Keratinocyte (primary cell): Measurements from ENCODE around the gene MED12. TPM values are rescaled to one million over a fixed set of nuclear protein-coding genes. Genes with fewer than 3 reads are reported as not detected.

ENCODE experiments used
- DNase-seq: peaks from one replicate; pipeline ENCODE4 v3.0.0-alpha.2; 2011; ENCODE audit warnings: low read depth, missing footprints, low spot score
- FAIRE-seq: peaks from 2 replicates; lab custom pipeline; 2011; peaks lifted over from hg19 to GRCh38; lab: Jason Lieb, UNC
- H2AFZ ChIP-seq: 2 replicates; pipeline ENCODE4 v1.6.0; 2012; ENCODE audit warnings: low read length, control low read depth, inconsistent platforms; ENCODE audit not compliant: control insufficient read depth
- H3K27ac ChIP-seq: 2 replicates; pipeline ENCODE4 v1.5.1; 2011; ENCODE audit warnings: low read length; ENCODE audit not compliant: control insufficient read depth, insufficient read depth
- H3K27me3 ChIP-seq: 3 replicates; pipeline ENCODE4 v1.6.0; 2011; ENCODE audit warnings: low read length; ENCODE audit not compliant: control insufficient read depth, insufficient read depth; ENCODE audit errors: extremely low read depth
- H3K36me3 ChIP-seq, 2 experiments: 2 replicates in 1 of 2; 3 replicates in 1 of 2; pipeline ENCODE4 v1.5.1; 2011; ENCODE audit warnings: low read length in 2 of 2, mild to moderate bottlenecking in 1 of 2; ENCODE audit not compliant: control insufficient read depth in 2 of 2, insufficient read depth in 2 of 2; ENCODE audit errors: extremely low read depth in 1 of 2
- H3K4me1 ChIP-seq: 3 replicates; pipeline ENCODE4 v1.5.1; 2011; ENCODE audit warnings: low read length; ENCODE audit not compliant: control insufficient read depth, insufficient read depth; ENCODE audit errors: extremely low read depth
- H3K4me2 ChIP-seq: 3 replicates; pipeline ENCODE4 v1.6.0; 2011; ENCODE audit warnings: low read depth, low read length; ENCODE audit not compliant: control insufficient read depth, insufficient read depth; ENCODE audit errors: extremely low read depth
- H3K4me3 ChIP-seq, 3 experiments: fragments of 200-600 bp in 1 of 3; sonication (generic) in 1 of 3; 2 replicates in 2 of 3; 3 replicates in 1 of 3; pipeline ENCODE4 v1.5.1; 2011 to 2016; ENCODE audit warnings: low read length in 3 of 3, mild to moderate bottlenecking in 3 of 3, control low read depth in 2 of 3, inconsistent platforms in 1 of 3, low read depth in 1 of 3, mixed read lengths in 1 of 3, mixed run types in 1 of 3, moderate library complexity in 1 of 3; ENCODE audit not compliant: control insufficient read depth in 2 of 3, insufficient read depth in 2 of 3; ENCODE audit errors: extremely low read depth in 1 of 3
- H3K79me2 ChIP-seq: 2 replicates; pipeline ENCODE4 v1.6.0; 2012; ENCODE audit warnings: low read length; ENCODE audit not compliant: control insufficient read depth, insufficient read depth
- H3K9ac ChIP-seq: 3 replicates; pipeline ENCODE4 v1.6.0; 2011; ENCODE audit warnings: low read length; ENCODE audit not compliant: control insufficient read depth, insufficient read depth; ENCODE audit errors: extremely low read depth
- H3K9me1 ChIP-seq: 3 replicates; pipeline ENCODE4 v1.6.0; 2011; ENCODE audit warnings: low read length; ENCODE audit not compliant: control insufficient read depth, insufficient read depth; ENCODE audit errors: extremely low read depth
- H3K9me3 ChIP-seq: 2 replicates; pipeline ENCODE4 v1.5.1; 2012; ENCODE audit warnings: low read depth, low read length; ENCODE audit not compliant: control insufficient read depth
- H4K20me1 ChIP-seq: 3 replicates; pipeline ENCODE4 v1.6.0; 2011; ENCODE audit warnings: low read length; ENCODE audit not compliant: control insufficient read depth, insufficient read depth; ENCODE audit errors: extremely low read depth
- CTCF ChIP-seq, 3 experiments: IDR thresholded peaks in 1 of 3; conservative IDR thresholded peaks in 1 of 3; optimal IDR thresholded peaks in 1 of 3; 2 replicates in 2 of 3; 3 replicates in 1 of 3; pipeline versions ENCODE3 to v1.5.1; 2011; ENCODE audit warnings: low read length in 3 of 3, mild to moderate bottlenecking in 3 of 3, moderate library complexity in 2 of 3, control low read depth in 1 of 3, inconsistent platforms in 1 of 3; ENCODE audit not compliant: insufficient read depth in 2 of 3; ENCODE audit errors: extremely low read depth in 1 of 3
- EZH2 ChIP-seq: IDR thresholded peaks from one replicate; pipeline ENCODE4 v1.6.1; 2012; ENCODE audit warnings: inconsistent platforms, mild to moderate bottlenecking, low read length, moderate library complexity
- dilution Hi-C: fragments of 300-500 bp; cut with MboI; formaldehyde crosslinking; loops from one replicate; pipeline ENCODE4 v1.7.0; 2020; ENCODE audit warnings: low sequenced_read_pairs; ENCODE audit not compliant: extremely low pct_ligation_motif_present
- polyA plus RNA-seq, 5 experiments: library from polyadenylated mRNA; depleted of rRNA in 3 of 5; stranded (reverse) in 3 of 5; stranded (forward) in 1 of 5; unstranded in 1 of 5; fragments of >200 nt; gene quantifications; 1 replicate in 1 of 5; 2 replicates in 3 of 5; 3 replicates in 1 of 5; pipeline versions ENCODE4 v1.2.1 to v1.2.3, GENCODE V29; 2011 to 2012; ENCODE audit warnings: missing spikeins in 2 of 5, low read depth in 1 of 5, low replicate concordance in 1 of 5

Gene MED12
- polyA plus RNA-seq, 1 donor (not counting 4 experiments of a cell fraction or from before 2014, with no cell fraction given): 4.2 TPM

DNA sequence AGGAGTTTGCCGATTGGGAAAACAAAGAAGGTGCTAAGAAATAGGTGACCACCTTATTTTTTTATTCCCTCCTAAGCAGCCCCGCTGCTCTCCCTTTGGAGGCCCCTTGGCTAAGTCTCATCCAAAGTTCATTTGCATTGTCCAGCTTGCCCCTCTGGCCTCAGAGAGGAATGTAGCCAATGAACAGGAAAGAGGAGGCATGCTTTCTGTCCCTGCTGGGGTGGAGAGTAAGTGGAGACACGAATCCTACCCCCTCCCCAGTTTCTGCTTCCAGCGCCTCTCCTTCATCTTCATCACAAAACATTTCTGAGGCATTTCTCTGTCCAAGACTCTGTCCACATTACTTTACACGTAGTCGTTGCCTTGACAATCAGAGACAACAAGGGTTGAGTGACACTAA is 64.9 kb downstream of the MED12 start:
- DNase-seq (no peak), FAIRE-seq (no peak)
- no peak for TF ChIP-seq CTCF (optimal IDR thresholded peaks at IDR 0.05 in 1 of 3, IDR thresholded peaks at IDR 0.05 in 1 of 3, conservative IDR thresholded peaks at IDR 0.05 in 1 of 3; ENCODE audit: extremely low read depth in 1 of 3, insufficient read depth in 2 of 3, low read length in 3 of 3)
- no peak for TF ChIP-seq EZH2
- Histone ChIP-seq H3K9ac (no peak overlapping the region), H3K9me3 (no peaks in the 10 kb centered on the region), H4K20me1 (no peaks in the 10 kb centered on the region), H3K4me2 (no peak overlapping the region), H3K36me3 (no peaks in the 10 kb centered on the region), H3K4me1 (no peaks in the 10 kb centered on the region), H3K27me3 (no peaks in the 10 kb centered on the region), H3K79me2 (no peaks in the 10 kb centered on the region), H2AFZ (no peak overlapping the region), H3K9me1 (no peaks in the 10 kb centered on the region), H3K4me3 (no peak overlapping the region), H3K27ac (no peak overlapping the region)
- dilution Hi-C loops: no loop called here

- TF ChIP-seq EZH2: no peak
- no peak for TF ChIP-seq CTCF (optimal IDR thresholded peaks at IDR 0.05 in 1 of 3, IDR thresholded peaks at IDR 0.05 in 1 of 3, conservative IDR thresholded peaks at IDR 0.05 in 1 of 3; ENCODE audit: extremely low read depth in 1 of 3, insufficient read depth in 2 of 3, low read length in 3 of 3)
- no peak overlapping the region for H3K27ac ChIP-seq
- H3K4me3 ChIP-seq: no peak overlapping the region
- H3K9me3 ChIP-seq: no peaks in the 10 kb centered on the region
- no peak overlapping the region for H3K4me2 ChIP-seq
- no peaks in the 10 kb centered on the region for H3K36me3 ChIP-seq
- FAIRE-seq (no peak), DNase-seq (no peak)
- dilution Hi-C loops: no loop called here
- H3K79me2 ChIP-seq: no peaks in the 10 kb centered on the region
- H3K27me3 ChIP-seq: no peaks in the 10 kb centered on the region
- no peak overlapping the region for H3K9ac ChIP-seq
- no peak overlapping the region for H2AFZ ChIP-seq
- H3K9me1 ChIP-seq: no peaks in the 10 kb centered on the region
- no peaks in the 10 kb centered on the region for H3K4me1 ChIP-seq
- no peaks in the 10 kb centered on the region for H4K20me1 ChIP-seq
These were observed 65.7 kb downstream of the MED12 start for GRCh38 chrX:71184092-71184491.
